ENCODE measurements around the gene TMEM8B.

- TF ChIP-seq EP300 (IDR thresholded peaks at IDR 0.05; ENCODE audit: borderline replicate concordance in 1 of 2, low read depth in 1 of 2, low read length in 1 of 2) (no peak), CTCF (IDR thresholded peaks at IDR 0.05) (no peak), TCF12 (IDR thresholded peaks at IDR 0.05) (no peak), USF2 (IDR thresholded peaks at IDR 0.05; ENCODE audit: borderline replicate concordance, low read depth, low read length) (no peak), POLR2AphosphoS5 (IDR thresholded peaks at IDR 0.05; ENCODE audit: low read depth, low read length) (no peak), GABPA (IDR thresholded peaks at IDR 0.05; ENCODE audit: low read depth) (no peak), REST (IDR thresholded peaks at IDR 0.05; ENCODE audit: low read depth, low read length) (no peak), NRF1 (IDR thresholded peaks at IDR 0.05; ENCODE audit: low read depth, low read length) (no peak), SIN3A (IDR thresholded peaks at IDR 0.05; ENCODE audit: borderline replicate concordance, low read depth, low read length) (no peak), RCOR1 (IDR thresholded peaks at IDR 0.05; ENCODE audit: low read length) (no peak), JUND (IDR thresholded peaks at IDR 0.05) (no peak)
These were observed 9.0 kb upstream of the TMEM8B start for GRCh38 chr9:35820076-35820475.

All from SK-N-SH (cell line).